Panc1 (cell line): ENCODE results near the gene SH3D19. TPM values are rescaled to one million over a fixed set of nuclear protein-coding genes. Genes with fewer than 3 reads are reported as not detected.

Source experiments
- ATAC-seq: fragments of 200-7000 bp; cut with Tn5 transposase; 2 replicates; pipeline ENCODE4 v1.9.1; 2020; ENCODE audit warnings: mild to moderate bottlenecking, moderate library complexity
- BruUV-seq: library from RNA; stranded (reverse); fragments of 400-500 nt; replicated peaks from 2 replicates; lab custom pipeline; 2021; lab: Mats Ljungman, UMichigan
- CTCF ChIA-PET: fragments of 300-600 bp; sonication (Branson Sonifier 250); formaldehyde crosslinking; loops from one replicate; lab custom pipeline; 2022; ENCODE audit warnings: antibody characterized with exemption; lab: Charles Lee
- POLR2A ChIA-PET: fragments of 300-600 bp; sonication (Branson Sonifier 250); formaldehyde crosslinking; loops from one replicate; lab custom pipeline; 2022; ENCODE audit warnings: antibody characterized with exemption; lab: Charles Lee
- DNase-seq: peaks from one replicate; pipeline ENCODE4 v3.0.0-alpha.2; 2010; ENCODE audit warnings: low read depth, low spot score
- H3K27ac ChIP-seq: 2 replicates; pipeline ENCODE4 v1.5.1; 2011; ENCODE audit warnings: mild to moderate bottlenecking, low read length, inconsistent platforms
- H3K27me3 ChIP-seq: fragments of 200-500 bp; sonication (Bioruptor generic); 2 replicates; pipeline ENCODE4 v1.6.0; 2014; ENCODE audit warnings: low read length, inconsistent platforms; ENCODE audit not compliant: control insufficient read depth, insufficient read depth
- H3K36me3 ChIP-seq: fragments of 200-500 bp; sonication (Bioruptor generic); 2 replicates; pipeline ENCODE4 v1.5.1; 2014; ENCODE audit warnings: inconsistent platforms, mild to moderate bottlenecking, low read length, moderate library complexity; ENCODE audit not compliant: control insufficient read depth, insufficient read depth
- H3K4me1 ChIP-seq: 2 replicates; pipeline ENCODE4 v1.5.1; 2011; ENCODE audit warnings: inconsistent platforms, mild to moderate bottlenecking, low read length, moderate library complexity; ENCODE audit not compliant: control insufficient read depth, insufficient read depth
- H3K4me3 ChIP-seq, 2 experiments: 2 replicates each; pipeline ENCODE4 v1.5.1; 2011 to 2012; ENCODE audit warnings: low read depth in 2 of 2, low read length in 2 of 2, mild to moderate bottlenecking in 2 of 2, inconsistent platforms in 1 of 2, moderate library complexity in 1 of 2
- H3K9me3 ChIP-seq: fragments of 200-500 bp; sonication (Bioruptor generic); 2 replicates; pipeline ENCODE4 v1.5.1; 2014; ENCODE audit warnings: low read depth, mild to moderate bottlenecking, inconsistent platforms, low read length, moderate library complexity; ENCODE audit not compliant: control insufficient read depth, insufficient read depth
- CTCF ChIP-seq: fragments of 450-650 bp; IDR thresholded peaks from 2 replicates; pipeline ENCODE4 v1.5.1; 2017; ENCODE audit warnings: mild to moderate bottlenecking
- POLR2AphosphoS5 ChIP-seq: IDR thresholded peaks from 2 replicates; pipeline ENCODE4 v1.6.1; 2012; ENCODE audit warnings: mild to moderate bottlenecking, low read depth, low read length, moderate library complexity
- REST ChIP-seq, 2 experiments: IDR thresholded peaks; 2 replicates each; pipeline ENCODE4 v1.6.1; 2011 to 2012; ENCODE audit warnings: low read depth in 2 of 2, control low read depth in 1 of 2, low read length in 1 of 2, mild to moderate bottlenecking in 1 of 2, moderate library complexity in 1 of 2; ENCODE audit not compliant: insufficient read depth in 1 of 2
- SIN3A ChIP-seq: IDR thresholded peaks from 2 replicates; pipeline ENCODE4 v1.6.1; 2012; ENCODE audit warnings: low read depth, mild to moderate bottlenecking, low read length, moderate library complexity, borderline replicate concordance; ENCODE audit not compliant: insufficient read depth
- TCF7L2 ChIP-seq: IDR thresholded peaks from 2 replicates; pipeline ENCODE4 v1.6.1; 2011; ENCODE audit warnings: mild to moderate bottlenecking, low read depth, low read length, inconsistent platforms
- in situ Hi-C: cut with HindIII; loops from 2 replicates; pipeline ENCODE4 v1.10.0; 2016; ENCODE audit warnings: low sequenced_read_pairs, low pct_unique_long_range_greater_than_20kb
- intact Hi-C: fragments of 100-400 bp; cut with micrococcal nuclease; formaldehyde crosslinking; loops from one replicate; pipeline ENCODE4 v1.10.0; 2022; ENCODE audit not compliant: unreplicated experiment
- total RNA-seq: library from RNA; stranded (reverse); gene quantifications from one replicate; pipeline ENCODE4 v1.2.1, GENCODE V29; 2021; ENCODE audit not compliant: unreplicated experiment

The SH3D19 gene
- total RNA-seq, 1 experiment from 2014 or later, result 19.8 TPM

- DNase-seq (no peak), ATAC-seq (no peak)
- H3K4me3 ChIP-seq, result no peak overlapping the region
- intact Hi-C loops (no loop called here), in situ Hi-C loops (no loop called here)
- no TSS peak for BruUV-seq
- no peaks in the 10 kb centered on the region for H3K9me3 ChIP-seq
- TF ChIP-seq POLR2AphosphoS5 (no peak), CTCF (no peak), TCF7L2 (no peak), REST (IDR thresholded peaks at IDR 0.05; ENCODE audit: insufficient read depth in 1 of 2, low read depth in 2 of 2, low read length in 1 of 2) (no peak), SIN3A (no peak)
- POLR2A ChIA-PET, result no interaction called here
- H3K4me1 ChIP-seq, result no peaks in the 10 kb centered on the region
- H3K36me3 ChIP-seq, result no peaks in the 10 kb centered on the region
- CTCF ChIA-PET, result no interaction called here
- H3K27ac ChIP-seq, result no peak overlapping the region
- H3K27me3 ChIP-seq, result no peaks in the 10 kb centered on the region
Observed at GRCh38 chr4:151199319-151200190, 125.8 kb downstream of the SH3D19 start.

- Histone ChIP-seq H3K9me3 (no peaks in the 10 kb centered on the region), H3K27me3 (no peaks in the 10 kb centered on the region), H3K4me1 (no peaks in the 10 kb centered on the region), H3K27ac (no peak overlapping the region), H3K36me3 (no peaks in the 10 kb centered on the region), H3K4me3 (no peak overlapping the region)
- in situ Hi-C loops, result no loop called here
- TF ChIP-seq TCF7L2 (no peak), CTCF (no peak), SIN3A (no peak), REST (IDR thresholded peaks at IDR 0.05; ENCODE audit: insufficient read depth in 1 of 2, low read depth in 2 of 2, low read length in 1 of 2) (no peak), POLR2AphosphoS5 (no peak)
- ChIA-PET CTCF (interaction anchor here (0.6 kb wide), 1 partner anchor 41 kb away, joined by 3 read pairs; no protein-coding TSS in a partner anchor), POLR2A (no interaction called here)
- intact Hi-C loops, result no loop called here
- DNase-seq, result no peak
- no TSS peak for BruUV-seq
- no peak for ATAC-seq
Observed at GRCh38 chr4:151198748-151199147, 126.7 kb downstream of the SH3D19 start.
